Bronchial epithelial cell (primary cell): Measurements from ENCODE around the gene PRKCH. TPM values are rescaled to one million over a fixed set of nuclear protein-coding genes. Genes with fewer than 3 reads are reported as not detected.

ENCODE experiments used
- DNase-seq: peaks from one replicate; pipeline ENCODE4 v3.0.0-alpha.2; 2010; ENCODE audit warnings: low read depth
- FAIRE-seq: peaks from 2 replicates; lab custom pipeline; 2011; peaks lifted over from hg19 to GRCh38; lab: Jason Lieb, UNC
- H3K27me3 ChIP-seq: 2 replicates; pipeline ENCODE4 v1.5.1; 2011; ENCODE audit warnings: low read length; ENCODE audit not compliant: control insufficient read depth, insufficient read depth
- H3K36me3 ChIP-seq: 2 replicates; pipeline ENCODE4 v1.5.1; 2011; ENCODE audit warnings: low read length; ENCODE audit not compliant: control insufficient read depth, insufficient read depth
- H3K4me3 ChIP-seq: 2 replicates; pipeline ENCODE4 v1.5.1; 2011; ENCODE audit warnings: mild to moderate bottlenecking, low read depth, low read length, control low read depth
- CTCF ChIP-seq: IDR thresholded peaks from 2 replicates; pipeline ENCODE4 v1.5.1; 2011; ENCODE audit warnings: mild to moderate bottlenecking, moderate library complexity, low read length, control low read depth, inconsistent platforms; ENCODE audit not compliant: insufficient read depth, severe bottlenecking
- total RNA-seq: library from RNA; depleted of rRNA; stranded (reverse); fragments of >200 nt; gene quantifications from 2 replicates; pipeline ENCODE4 v1.2.1, GENCODE V29; 2014

The PRKCH gene
- total RNA-seq, 1 donor from 2014 or later, result 24.5 TPM

- H3K4me3 ChIP-seq, result no peak overlapping the region
- H3K27me3 ChIP-seq, result no peaks in the 10 kb centered on the region
- FAIRE-seq (no peak), DNase-seq (no peak)
- H3K36me3 ChIP-seq, result no peaks in the 10 kb centered on the region
- no peak for TF ChIP-seq CTCF
Observed at GRCh38 chr14:61357123-61357522, 35.7 kb downstream of the PRKCH start.

GRCh38 chr14:61358554-61359226 lies 37.3 kb downstream of the PRKCH start:
- H3K27me3 ChIP-seq, result no peaks in the 10 kb centered on the region
- FAIRE-seq, result peak; percentile 87
- DNase-seq, result no peak
- H3K36me3 ChIP-seq, result no peaks in the 10 kb centered on the region
- H3K4me3 ChIP-seq, result no peak overlapping the region
- no peak for TF ChIP-seq CTCF

GRCh38 chr14:61360796-61361525 lies 39.6 kb downstream of the PRKCH start:
- no peak for FAIRE-seq
- no peak for TF ChIP-seq CTCF
- no peaks in the 10 kb centered on the region for H3K36me3 ChIP-seq
- H3K4me3 ChIP-seq, result no peak overlapping the region
- no peak for DNase-seq
- H3K27me3 ChIP-seq, result no peaks in the 10 kb centered on the region

GRCh38 chr14:61362072-61362750 lies 40.8 kb downstream of the PRKCH start:
- TF ChIP-seq CTCF, result no peak
- Histone ChIP-seq H3K36me3 (no peaks in the 10 kb centered on the region), H3K4me3 (no peak overlapping the region), H3K27me3 (no peaks in the 10 kb centered on the region)
- DNase-seq, result no peak
- no peak for FAIRE-seq

- no peak for FAIRE-seq
- H3K27me3 ChIP-seq, result no peaks in the 10 kb centered on the region
- no peak overlapping the region for H3K4me3 ChIP-seq
- no peak for TF ChIP-seq CTCF
- DNase-seq, result no peak
- no peaks in the 10 kb centered on the region for H3K36me3 ChIP-seq
Observed at GRCh38 chr14:61364243-61364642, 42.9 kb downstream of the PRKCH start.
